Measurements from ENCODE around the gene ALPG.
"Not testable (repeated sequence)": the region's sequence is repeated elsewhere in the genome, so short reads cannot be mapped to it uniquely, and the experiment has no call there.

The ALPG gene

DNA sequence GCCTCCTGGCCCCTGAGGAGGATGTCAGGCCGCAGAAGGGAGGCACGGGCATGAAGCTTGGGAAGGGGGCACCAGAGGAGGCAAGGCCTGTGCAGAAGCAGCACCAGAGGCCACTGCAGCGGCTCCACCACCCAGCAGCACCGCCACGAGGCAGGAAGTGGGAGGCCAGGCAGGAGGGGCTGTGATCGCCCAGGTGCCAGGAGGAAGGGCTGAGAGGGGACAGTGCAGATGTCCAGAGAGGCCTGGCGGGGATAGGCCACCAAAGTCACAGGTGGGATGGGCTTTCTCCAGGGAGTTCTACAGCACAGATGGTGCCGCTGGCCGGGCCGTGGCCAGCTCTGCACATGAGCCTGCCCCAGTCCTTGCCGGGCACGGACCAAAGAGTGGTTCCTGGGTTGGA lies 43.3 kb downstream of the ALPG start:
- no peak overlapping the region for H3K4me3 ChIP-seq
- in situ Hi-C loops (cut with MboI; ENCODE audit: low sequenced_read_pairs) = loop anchor here (10.0 kb wide), 2 partner anchors 65 to 125 kb away; no protein-coding TSS in a partner anchor
- no peaks in the 10 kb centered on the region for H3K4me1 ChIP-seq
- DNase-seq (ENCODE audit: low spot score in 2 of 2) = no peak
- no peaks in the 10 kb centered on the region for H3K27me3 ChIP-seq (ENCODE audit: low read depth)
- no peaks in the 10 kb centered on the region for H3K36me3 ChIP-seq (replicated peaks)
- H3K9me3 ChIP-seq = no peaks in the 10 kb centered on the region

DNA sequence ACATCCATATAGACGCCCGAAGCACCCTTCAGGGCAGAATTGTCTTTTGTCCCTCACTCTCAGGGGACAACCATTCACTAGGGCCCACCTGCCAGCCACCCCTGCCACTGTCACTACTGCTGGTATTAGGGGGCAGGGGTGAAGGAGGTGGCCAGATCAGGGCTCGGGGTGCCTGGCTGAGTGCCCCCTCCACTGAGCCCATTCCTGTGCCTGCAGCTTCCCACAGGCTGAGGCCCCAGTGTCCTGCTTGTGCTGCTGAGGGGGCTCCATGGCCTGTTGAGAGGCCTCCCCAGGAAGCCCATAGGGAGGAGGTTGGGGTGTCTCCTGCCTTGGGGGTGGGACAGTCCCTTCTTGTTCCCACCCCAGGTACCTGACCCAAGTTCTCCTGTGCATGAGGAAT lies 45.0 kb downstream of the ALPG start:
- not testable (repeated sequence) for DNase-seq (ENCODE audit: low spot score in 2 of 2); H3K36me3 ChIP-seq (replicated peaks); H3K4me1 ChIP-seq; H3K27me3 ChIP-seq (ENCODE audit: low read depth); H3K4me3 ChIP-seq; H3K9me3 ChIP-seq
- in situ Hi-C loops (cut with MboI; ENCODE audit: low sequenced_read_pairs) = loop anchor here (10.0 kb wide), 1 partner anchor 63 kb away; no protein-coding TSS in a partner anchor

DNA sequence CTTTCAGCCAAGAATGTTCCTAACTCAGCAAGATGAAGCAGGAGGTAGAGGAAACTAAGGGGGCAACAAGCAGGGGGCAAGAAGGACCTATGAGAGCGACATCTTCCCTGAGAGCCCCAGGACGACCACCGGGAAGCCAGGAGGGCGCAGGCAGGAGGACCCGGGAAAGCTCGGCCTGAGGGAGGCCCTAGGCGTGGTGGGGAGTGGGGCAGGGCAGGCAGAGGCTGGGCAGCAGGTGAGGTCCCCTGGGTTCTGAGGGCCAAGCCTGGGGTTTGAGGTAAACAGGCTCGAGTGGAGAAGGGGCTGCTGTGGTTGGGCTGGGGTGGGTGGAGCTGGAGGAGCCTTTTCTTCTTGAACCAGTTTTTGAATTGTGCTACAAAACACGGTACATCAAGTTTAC lies 48.0 kb downstream of the ALPG start:
- Histone ChIP-seq H3K27me3 (ENCODE audit: low read depth) (no peaks in the 10 kb centered on the region), H3K4me1 (no peaks in the 10 kb centered on the region), H3K36me3 (replicated peaks) (no peaks in the 10 kb centered on the region), H3K9me3 (no peaks in the 10 kb centered on the region), H3K4me3 (no peak overlapping the region)
- DNase-seq (ENCODE audit: low spot score in 2 of 2) = no peak
- in situ Hi-C loops (cut with MboI; ENCODE audit: low sequenced_read_pairs) = loop anchor here (10.0 kb wide), 1 partner anchor 60 kb away; no protein-coding TSS in a partner anchor

DNA sequence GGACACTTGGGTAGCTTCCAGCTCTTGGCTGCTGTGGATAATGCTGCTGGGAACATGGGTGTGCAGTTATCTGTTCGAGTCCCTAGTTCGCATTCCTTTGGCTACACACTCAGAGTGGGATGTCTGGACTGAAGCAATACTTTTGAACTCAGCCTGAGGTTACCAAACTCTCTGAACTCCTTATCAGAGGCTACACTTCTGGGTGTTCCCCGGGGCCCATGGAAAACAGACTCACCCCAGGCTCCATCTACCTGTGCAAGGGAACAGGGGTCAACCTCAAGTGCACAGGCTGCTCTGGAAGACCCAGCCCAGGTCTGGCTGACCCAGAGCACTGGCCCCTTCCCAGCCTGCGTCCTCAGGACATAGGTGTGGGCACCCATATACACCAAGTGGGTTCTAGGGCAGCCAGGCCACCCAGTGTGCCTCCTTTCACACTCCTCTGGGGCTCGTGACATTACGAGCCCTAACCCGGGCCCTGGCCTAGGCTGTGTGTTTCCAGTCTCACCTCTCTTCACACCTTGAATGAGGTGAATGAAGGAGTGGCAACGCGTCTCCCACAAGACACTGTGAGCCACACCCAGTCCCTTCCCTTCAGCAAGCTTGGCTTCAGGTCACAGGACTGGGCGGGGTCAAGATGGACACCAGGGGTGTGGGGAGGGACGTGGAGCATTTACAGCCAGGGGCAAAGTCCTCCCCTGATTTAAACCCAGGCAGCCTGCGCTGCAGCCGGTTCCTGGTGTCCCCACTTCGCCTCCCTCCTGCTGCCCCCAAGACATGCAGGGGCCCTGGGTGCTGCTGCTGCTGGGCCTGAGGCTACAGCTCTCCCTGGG lies 49.0 kb downstream of the ALPG start, which contains the start of gene ALPI:
Gene ALPI, plus strand, starts transcription at position 728 of the 830 bp plus-strand sequence. Its CDS starts 47 bp downstream, at position 775.
- no peaks in the 10 kb centered on the region; the same call in 1 of the 2 replicates for H3K27me3 ChIP-seq (ENCODE audit: low read depth)
- in situ Hi-C loops (cut with MboI; ENCODE audit: low sequenced_read_pairs) = loop anchor here (10.0 kb wide), 1 partner anchor 59 kb away; no protein-coding TSS in a partner anchor
- no peaks in the 10 kb centered on the region for H3K9me3 ChIP-seq
- no peak for DNase-seq (ENCODE audit: low spot score in 2 of 2)
- H3K36me3 ChIP-seq (replicated peaks) = no peaks in the 10 kb centered on the region
- no peak within 1 kb of the TSS for H3K4me3 ChIP-seq
- H3K4me1 ChIP-seq = no peaks in the 10 kb centered on the region

DNA sequence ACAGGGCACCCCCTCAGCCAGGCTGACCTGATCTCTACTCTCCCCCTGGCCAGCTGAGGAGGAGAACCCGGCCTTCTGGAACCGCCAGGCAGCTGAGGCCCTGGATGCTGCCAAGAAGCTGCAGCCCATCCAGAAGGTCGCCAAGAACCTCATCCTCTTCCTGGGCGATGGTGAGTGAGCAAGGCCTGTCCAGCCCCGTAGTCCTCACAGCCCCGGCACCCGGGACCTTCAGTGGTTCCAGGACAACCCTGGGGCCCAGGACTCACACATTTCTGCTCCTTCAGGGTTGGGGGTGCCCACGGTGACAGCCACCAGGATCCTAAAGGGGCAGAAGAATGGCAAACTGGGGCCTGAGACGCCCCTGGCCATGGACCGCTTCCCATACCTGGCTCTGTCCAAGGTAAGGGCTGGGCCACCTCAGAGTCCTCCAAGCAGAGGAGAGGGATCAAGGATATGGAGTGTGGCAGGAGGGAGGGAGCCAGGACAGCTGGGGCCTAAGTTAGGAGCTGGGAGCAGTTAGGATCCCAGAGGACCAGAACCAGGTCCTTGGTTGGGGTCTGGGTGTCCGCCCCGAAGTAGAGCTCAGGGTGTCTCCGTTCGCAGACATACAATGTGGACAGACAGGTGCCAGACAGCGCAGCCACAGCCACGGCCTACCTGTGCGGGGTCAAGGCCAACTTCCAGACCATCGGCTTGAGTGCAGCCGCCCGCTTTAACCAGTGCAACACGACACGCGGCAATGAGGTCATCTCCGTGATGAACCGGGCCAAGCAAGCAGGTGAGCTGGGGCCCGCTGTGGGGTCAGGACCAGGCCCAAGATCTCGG lies 49.9 kb downstream of the ALPG start:
- no peak for DNase-seq (ENCODE audit: low spot score in 2 of 2)
- Histone ChIP-seq H3K4me3 (no peak overlapping the region), H3K9me3 (no peaks in the 10 kb centered on the region), H3K36me3 (replicated peaks) (no peaks in the 10 kb centered on the region), H3K4me1 (no peaks in the 10 kb centered on the region), H3K27me3 (ENCODE audit: low read depth) (no peaks in the 10 kb centered on the region; the same call in 1 of the 2 replicates)
- in situ Hi-C loops (cut with MboI; ENCODE audit: low sequenced_read_pairs) = loop anchor here (10.0 kb wide), 1 partner anchor 58 kb away; no protein-coding TSS in a partner anchor

DNA sequence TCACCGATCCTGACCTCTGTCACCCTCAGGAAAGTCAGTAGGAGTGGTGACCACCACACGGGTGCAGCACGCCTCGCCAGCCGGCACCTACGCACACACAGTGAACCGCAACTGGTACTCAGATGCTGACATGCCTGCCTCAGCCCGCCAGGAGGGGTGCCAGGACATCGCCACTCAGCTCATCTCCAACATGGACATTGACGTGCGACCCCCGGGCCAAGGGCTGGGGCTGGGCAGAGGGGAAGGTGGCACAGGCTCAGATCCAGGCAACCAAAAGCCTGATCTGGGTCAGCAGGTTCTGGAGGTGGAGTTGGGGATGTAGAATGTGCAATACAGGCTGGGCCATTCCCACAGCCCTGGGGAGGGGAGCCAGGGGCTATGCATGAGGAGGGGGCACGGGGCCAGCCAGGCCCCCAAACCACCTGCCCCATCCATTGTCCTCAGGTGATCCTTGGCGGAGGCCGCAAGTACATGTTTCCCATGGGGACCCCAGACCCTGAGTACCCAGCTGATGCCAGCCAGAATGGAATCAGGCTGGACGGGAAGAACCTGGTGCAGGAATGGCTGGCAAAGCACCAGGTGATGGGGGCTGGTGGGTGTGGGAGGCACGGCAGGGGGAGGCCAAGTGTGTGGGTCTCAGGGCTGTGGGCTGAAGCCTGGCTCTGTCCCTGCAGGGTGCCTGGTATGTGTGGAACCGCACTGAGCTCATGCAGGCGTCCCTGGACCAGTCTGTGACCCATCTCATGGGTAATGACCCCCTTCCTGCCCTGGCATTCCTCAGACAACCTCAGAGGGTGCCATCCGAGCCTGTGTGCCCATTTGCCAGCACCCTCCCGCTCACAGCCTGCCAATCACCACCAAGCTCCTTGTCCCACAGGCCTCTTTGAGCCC lies 50.7 kb downstream of the ALPG start:
- H3K9me3 ChIP-seq = no peaks in the 10 kb centered on the region
- in situ Hi-C loops (cut with MboI; ENCODE audit: low sequenced_read_pairs) = loop anchor here (10.0 kb wide), 1 partner anchor 57 kb away; no protein-coding TSS in a partner anchor
- H3K27me3 ChIP-seq (ENCODE audit: low read depth) = peaks cover 4% of the 10 kb centered on the region
- no peak for DNase-seq (ENCODE audit: low spot score in 2 of 2)
- H3K36me3 ChIP-seq (replicated peaks) = no peaks in the 10 kb centered on the region
- no peaks in the 10 kb centered on the region for H3K4me1 ChIP-seq
- H3K4me3 ChIP-seq = no peak overlapping the region

DNA sequence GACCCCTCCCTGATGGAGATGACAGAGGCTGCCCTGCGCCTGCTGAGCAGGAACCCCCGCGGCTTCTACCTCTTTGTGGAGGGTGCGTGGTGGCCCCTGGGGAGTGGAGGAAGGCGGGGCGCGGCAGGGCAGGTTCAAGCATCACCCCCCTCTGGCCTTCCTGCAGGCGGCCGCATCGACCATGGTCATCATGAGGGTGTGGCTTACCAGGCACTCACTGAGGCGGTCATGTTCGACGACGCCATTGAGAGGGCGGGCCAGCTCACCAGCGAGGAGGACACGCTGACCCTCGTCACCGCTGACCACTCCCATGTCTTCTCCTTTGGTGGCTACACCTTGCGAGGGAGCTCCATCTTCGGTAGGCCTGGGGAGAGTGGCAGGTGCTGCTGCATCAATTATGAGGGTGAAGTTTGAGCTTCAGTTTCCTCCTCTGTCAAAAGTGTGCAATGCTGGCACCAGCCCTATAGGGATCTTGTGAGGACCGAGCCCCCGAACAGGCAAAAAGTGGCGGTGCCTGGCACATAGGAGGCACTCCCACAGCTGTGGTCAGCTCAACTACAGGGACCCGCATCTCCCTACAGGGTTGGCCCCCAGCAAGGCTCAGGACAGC lies 51.5 kb downstream of the ALPG start:
- peaks cover 8% of the 10 kb centered on the region for H3K27me3 ChIP-seq (ENCODE audit: low read depth)
- H3K4me3 ChIP-seq = no peak overlapping the region
- H3K9me3 ChIP-seq = no peaks in the 10 kb centered on the region
- in situ Hi-C loops (cut with MboI; ENCODE audit: low sequenced_read_pairs) = loop anchor here (10.0 kb wide), 1 partner anchor 57 kb away; no protein-coding TSS in a partner anchor
- no peaks in the 10 kb centered on the region for H3K4me1 ChIP-seq
- H3K36me3 ChIP-seq (replicated peaks) = no peaks in the 10 kb centered on the region
- peak in 1 of 2 experiments; percentile 3 for DNase-seq (ENCODE audit: low spot score in 2 of 2)

DNA sequence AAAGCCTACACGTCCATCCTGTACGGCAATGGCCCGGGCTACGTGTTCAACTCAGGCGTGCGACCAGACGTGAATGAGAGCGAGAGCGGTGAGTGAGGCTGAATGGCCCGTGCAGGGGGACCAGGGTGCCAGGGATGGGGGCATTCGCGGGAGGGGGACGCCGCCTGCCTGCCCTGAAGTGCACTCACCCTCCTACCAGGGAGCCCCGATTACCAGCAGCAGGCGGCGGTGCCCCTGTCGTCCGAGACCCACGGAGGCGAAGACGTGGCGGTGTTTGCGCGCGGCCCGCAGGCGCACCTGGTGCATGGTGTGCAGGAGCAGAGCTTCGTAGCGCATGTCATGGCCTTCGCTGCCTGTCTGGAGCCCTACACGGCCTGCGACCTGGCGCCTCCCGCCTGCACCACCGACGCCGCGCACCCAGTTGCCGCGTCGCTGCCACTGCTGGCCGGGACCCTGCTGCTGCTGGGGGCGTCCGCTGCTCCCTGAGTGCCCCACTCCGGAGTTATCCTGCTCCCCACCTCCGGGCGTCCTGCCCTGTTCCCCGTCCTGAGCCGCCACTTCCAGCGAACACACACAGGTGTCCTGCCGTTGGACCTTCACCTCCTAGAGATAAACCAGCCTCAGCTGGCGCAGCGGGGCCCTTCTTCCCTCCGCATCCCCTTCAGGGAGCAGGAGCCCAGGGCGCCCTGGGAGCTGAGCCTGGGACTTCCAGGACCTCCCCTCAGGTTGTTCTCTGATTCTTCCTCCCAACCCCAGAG lies 52.2 kb downstream of the ALPG start:
- in situ Hi-C loops (cut with MboI; ENCODE audit: low sequenced_read_pairs) = loop anchor here (10.0 kb wide), 1 partner anchor 56 kb away; no protein-coding TSS in a partner anchor
- Histone ChIP-seq H3K4me3 (no peak overlapping the region), H3K36me3 (replicated peaks) (no peaks in the 10 kb centered on the region), H3K27me3 (ENCODE audit: low read depth) (peaks cover 11% of the 10 kb centered on the region), H3K4me1 (no peaks in the 10 kb centered on the region), H3K9me3 (no peaks in the 10 kb centered on the region)
- DNase-seq (ENCODE audit: low spot score in 2 of 2) = peak in 1 of 2 experiments; percentile 3

DNA sequence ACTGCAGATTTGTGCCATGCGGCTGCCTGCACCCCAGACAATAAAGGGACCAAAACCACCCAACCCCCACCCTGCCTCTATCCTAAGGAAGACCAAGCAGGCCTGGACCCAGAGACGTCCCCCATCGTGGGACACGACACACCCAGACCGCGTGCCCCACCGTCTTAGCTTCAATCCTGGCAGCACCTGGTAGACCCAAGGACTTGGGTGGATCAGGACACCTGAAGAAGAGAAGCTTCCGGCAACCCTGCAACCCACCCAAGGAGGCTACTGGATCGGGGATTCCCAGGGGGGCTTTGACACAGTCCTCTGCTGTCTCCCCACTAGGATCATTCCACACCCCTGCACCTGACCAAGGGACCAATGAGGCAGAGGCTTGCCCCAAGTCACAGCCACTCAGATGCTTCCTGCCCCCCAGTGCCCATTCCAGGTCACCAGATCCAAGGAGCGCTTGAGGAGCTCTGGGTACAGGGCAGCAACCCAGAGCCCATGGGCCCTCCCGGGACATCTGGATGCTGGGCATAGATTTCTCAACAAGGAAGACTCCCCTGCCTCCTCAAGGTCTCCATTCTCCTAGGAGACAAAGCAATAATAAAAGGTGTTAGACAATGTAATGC lies 52.9 kb downstream of the ALPG start:
- Histone ChIP-seq H3K27me3 (ENCODE audit: low read depth) (peaks cover 11% of the 10 kb centered on the region), H3K4me1 (no peaks in the 10 kb centered on the region), H3K4me3 (no peak overlapping the region), H3K9me3 (no peaks in the 10 kb centered on the region), H3K36me3 (replicated peaks) (no peaks in the 10 kb centered on the region)
- DNase-seq (ENCODE audit: low spot score in 2 of 2) = peak in 1 of 2 experiments; percentile 6
- in situ Hi-C loops (cut with MboI; ENCODE audit: low sequenced_read_pairs) = loop anchor here (10.0 kb wide), 1 partner anchor 55 kb away; no protein-coding TSS in a partner anchor

DNA sequence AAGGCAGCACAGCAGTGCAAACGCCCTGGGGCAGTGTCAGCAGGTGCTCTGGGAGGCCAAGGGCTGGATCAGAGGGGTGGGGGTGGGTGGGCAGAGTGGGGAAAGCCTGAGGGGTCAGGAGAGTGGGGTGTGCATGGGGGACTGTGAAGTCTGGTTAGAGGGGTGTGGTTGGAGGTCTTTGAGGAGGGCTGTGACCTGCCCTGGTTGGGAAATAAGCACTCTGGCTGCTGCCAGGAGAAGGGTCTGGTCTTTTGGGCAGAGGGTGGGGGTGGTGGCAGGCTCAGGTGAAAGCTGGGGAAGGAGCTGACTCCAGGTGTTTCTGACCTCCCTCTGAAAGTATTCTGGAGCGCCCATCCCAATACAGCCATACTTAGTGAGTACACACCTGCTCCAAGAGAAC lies 53.5 kb downstream of the ALPG start:
- in situ Hi-C loops (cut with MboI; ENCODE audit: low sequenced_read_pairs) = no loop called here
- peaks cover 11% of the 10 kb centered on the region for H3K27me3 ChIP-seq (ENCODE audit: low read depth)
- no peaks in the 10 kb centered on the region for H3K36me3 ChIP-seq (replicated peaks)
- H3K4me1 ChIP-seq = no peaks in the 10 kb centered on the region
- no peaks in the 10 kb centered on the region for H3K9me3 ChIP-seq
- peak in 1 of 2 experiments; percentile 3 for DNase-seq (ENCODE audit: low spot score in 2 of 2)
- no peak overlapping the region for H3K4me3 ChIP-seq
